Natural killer cell (primary cell): ENCODE results near the gene CYP1B1. TPM values are rescaled to one million over a fixed set of nuclear protein-coding genes. Genes with fewer than 3 reads are reported as not detected.
"Not testable (repeated sequence)": the region's sequence is repeated elsewhere in the genome, so short reads cannot be mapped to it uniquely, and the experiment has no call there.

Source experiments
- ATAC-seq, 3 donors: fragments of 150-1000 bp in 2 of 3; fragments of 200-7000 bp in 1 of 3; cut with Tn5 transposase; 1 replicate in 1 of 3; 2 replicates in 2 of 3; pipeline ENCODE4 v1.10.0; 2021; ENCODE audit warnings: mild to moderate bottlenecking in 2 of 3, moderate library complexity in 2 of 3
- DNase-seq, 2 donors: peaks; one replicate each; pipeline versions ENCODE4 v3.0.0 to v3.0.0-alpha.2; 2013 to 2021; ENCODE audit warnings: mixed read lengths in 1 of 2
- H3K27ac ChIP-seq: one replicate; pipeline ENCODE4 v1.5.1; 2013; ENCODE audit warnings: mild to moderate bottlenecking, low read length
- H3K27me3 ChIP-seq: one replicate; pipeline ENCODE4 v1.6.1; 2013; ENCODE audit warnings: low read length; ENCODE audit not compliant: control insufficient read depth, insufficient read depth
- H3K36me3 ChIP-seq: one replicate; pipeline ENCODE4 v1.6.1; 2013; ENCODE audit warnings: low read length; ENCODE audit not compliant: control insufficient read depth, insufficient read depth
- H3K4me1 ChIP-seq: one replicate; pipeline ENCODE4 v1.6.1; 2013; ENCODE audit warnings: low read length; ENCODE audit not compliant: control insufficient read depth, insufficient read depth
- H3K4me3 ChIP-seq: one replicate; pipeline ENCODE4 v1.5.1; 2013; ENCODE audit warnings: low read length
- H3K9me3 ChIP-seq: one replicate; pipeline ENCODE4 v1.6.1; 2013; ENCODE audit warnings: low read length; ENCODE audit not compliant: control insufficient read depth, insufficient read depth
- H3K27ac Mint-ChIP-seq, 2 donors: one replicate each; pipeline ENCODE4 v1.8.0; 2022; ENCODE audit warnings: mild to moderate bottlenecking in 2 of 2, mixed read lengths in 2 of 2, moderate library complexity in 1 of 2
- H3K27me3 Mint-ChIP-seq, 2 donors: one replicate each; pipeline ENCODE4 v1.8.0; 2022; ENCODE audit warnings: low read depth in 2 of 2, mixed read lengths in 2 of 2
- H3K36me3 Mint-ChIP-seq: one replicate; pipeline ENCODE4 v1.8.0; 2022; ENCODE audit warnings: mixed read lengths
- H3K4me1 Mint-ChIP-seq, 2 donors: one replicate each; pipeline ENCODE4 v1.8.0; 2022; ENCODE audit warnings: mixed read lengths in 2 of 2
- H3K4me3 Mint-ChIP-seq: one replicate; pipeline ENCODE4 v1.8.0; 2022; ENCODE audit warnings: mild to moderate bottlenecking, moderate library complexity, mixed read lengths
- H3K9me3 Mint-ChIP-seq, 2 donors: one replicate each; pipeline ENCODE4 v1.8.0; 2022; ENCODE audit warnings: mixed read lengths in 2 of 2
- CTCF ChIP-seq: fragments of 200-600 bp; IDR thresholded peaks from one replicate; pipeline ENCODE4 v1.8.0; 2022; ENCODE audit warnings: antibody characterized with exemption
- WGBS: methylation state at CpG from one replicate; pipeline ENCODE4 v1.1.7; 2013; ENCODE audit warnings: missing lambda C conversion rate; ENCODE audit not compliant: insufficient coverage; 5-methylcytosine and 5-hydroxymethylcytosine counted together
- intact Hi-C: fragments of 100-400 bp; cut with micrococcal nuclease; formaldehyde crosslinking; loops from one replicate; pipeline ENCODE4 v1.14.2; 2022
- total RNA-seq, 4 donors: library from RNA; stranded (reverse); fragments of 120-200 nt in 1 of 4; gene quantifications; one replicate each; pipeline versions ENCODE4 v1.2.3 to v1.2.4, GENCODE V29; 2013 to 2022

The CYP1B1 gene
- total RNA-seq, 3 donors from 2014 or later (not counting 1 experiment from before 2014, with no cell fraction given) = 1.4 to 5.0 TPM; not detected in 1

GRCh38 chr2:38029512-38029911 is 46.4 kb downstream of the CYP1B1 start:
- no peak for ATAC-seq
- H3K27ac ChIP-seq = no peak overlapping the region
- no peaks in the 10 kb centered on the region for H3K36me3 ChIP-seq
- TF ChIP-seq CTCF = no peak
- H3K27me3 ChIP-seq = no peaks in the 10 kb centered on the region
- Mint-ChIP-seq H3K27ac (no peak overlapping the region), H3K4me3 (no peak overlapping the region), H3K36me3 (no peaks in the 10 kb centered on the region), H3K27me3 (peaks cover 10 to 26% of the 10 kb centered on the region in 2 donors), H3K4me1 (no peaks in the 10 kb centered on the region), H3K9me3 (no peaks in the 10 kb centered on the region)
- no peaks in the 10 kb centered on the region for H3K4me1 ChIP-seq
- 90% methylated on average over 3 of the region's 5 CpGs for WGBS
- H3K4me3 ChIP-seq = no peak overlapping the region
- no peak for DNase-seq
- H3K9me3 ChIP-seq = no peaks in the 10 kb centered on the region
- intact Hi-C loops = no loop called here

- Histone ChIP-seq H3K27ac (no peak overlapping the region), H3K36me3 (no peaks in the 10 kb centered on the region), H3K9me3 (no peaks in the 10 kb centered on the region), H3K27me3 (no peaks in the 10 kb centered on the region), H3K4me1 (no peaks in the 10 kb centered on the region), H3K4me3 (no peak overlapping the region)
- Mint-ChIP-seq H3K27ac (no peak overlapping the region), H3K27me3 (peaks cover 5 to 33% of the 10 kb centered on the region in 2 donors), H3K9me3 (no peaks in the 10 kb centered on the region), H3K36me3 (no peaks in the 10 kb centered on the region), H3K4me1 (no peaks in the 10 kb centered on the region), H3K4me3 (no peak overlapping the region)
- no peak for ATAC-seq
- intact Hi-C loops = no loop called here
- TF ChIP-seq CTCF = no peak
- DNase-seq = no peak
- WGBS = 89% methylated on average over 4 of the region's 4 CpGs
Measured at GRCh38 chr2:38028829-38029228, 47.1 kb downstream of the CYP1B1 start.

- no peak overlapping the region for H3K27ac Mint-ChIP-seq
- DNase-seq = no peak
- H3K4me3 Mint-ChIP-seq = no peak overlapping the region
- intact Hi-C loops = no loop called here
- Histone ChIP-seq H3K4me3 (no peak overlapping the region), H3K36me3 (no peaks in the 10 kb centered on the region), H3K9me3 (no peaks in the 10 kb centered on the region), H3K4me1 (no peaks in the 10 kb centered on the region), H3K27ac (no peak overlapping the region), H3K27me3 (no peaks in the 10 kb centered on the region)
- no peaks in the 10 kb centered on the region for H3K4me1 Mint-ChIP-seq
- no peak for TF ChIP-seq CTCF
- 84% methylated on average over 2 of the region's 2 CpGs for WGBS
- no peaks in the 10 kb centered on the region for H3K9me3 Mint-ChIP-seq
- ATAC-seq = no peak
- H3K36me3 Mint-ChIP-seq = no peaks in the 10 kb centered on the region
- H3K27me3 Mint-ChIP-seq = peaks cover 5 to 34% of the 10 kb centered on the region in 2 donors
Measured at GRCh38 chr2:38026846-38027245, 49.1 kb downstream of the CYP1B1 start.

- 97% methylated on average over 9 of the region's 9 CpGs for WGBS
Measured at GRCh38 chr2:38021589-38021988, 54.4 kb downstream of the CYP1B1 start.

GRCh38 chr2:38020359-38021069 is 55.4 kb downstream of the CYP1B1 start:
- DNase-seq, H3K27ac Mint-ChIP-seq, H3K27ac ChIP-seq, H3K27me3 ChIP-seq, H3K36me3 Mint-ChIP-seq, H3K4me1 Mint-ChIP-seq, H3K9me3 Mint-ChIP-seq, H3K4me3 Mint-ChIP-seq, H3K4me3 ChIP-seq, H3K4me1 ChIP-seq, H3K36me3 ChIP-seq, ATAC-seq, intact Hi-C loops, H3K9me3 ChIP-seq: not testable (repeated sequence)
- 97% methylated on average over 33 of the region's 33 CpGs for WGBS
- peaks cover 0 to 13% of the 10 kb centered on the region in 2 donors for H3K27me3 Mint-ChIP-seq

More at GRCh38 chr2:38021589-38021988, 54.4 kb downstream of the CYP1B1 start:
- Mint-ChIP-seq H3K36me3 (no peaks in the 10 kb centered on the region), H3K4me1 (no peaks in the 10 kb centered on the region), H3K9me3 (no peaks in the 10 kb centered on the region), H3K27ac (no peak overlapping the region), H3K27me3 (peaks cover 5 to 22% of the 10 kb centered on the region in 2 donors), H3K4me3 (no peak overlapping the region)
- Histone ChIP-seq H3K4me1 (no peaks in the 10 kb centered on the region), H3K27ac (no peak overlapping the region), H3K27me3 (no peaks in the 10 kb centered on the region), H3K36me3 (no peaks in the 10 kb centered on the region), H3K4me3 (no peak overlapping the region), H3K9me3 (no peaks in the 10 kb centered on the region)
- no peak for TF ChIP-seq CTCF
- no peak for ATAC-seq
- no peak for DNase-seq
- intact Hi-C loops = no loop called here
